ENCODE results near the gene GORAB.

Gene GORAB

GRCh38 chr1:170567214-170567613, 35.2 kb downstream of the GORAB start:
- no peak for TF ChIP-seq CTCF (IDR thresholded peaks at IDR 0.05; ENCODE audit: insufficient read depth, missing control alignments)
- no peak for FAIRE-seq

DNA sequence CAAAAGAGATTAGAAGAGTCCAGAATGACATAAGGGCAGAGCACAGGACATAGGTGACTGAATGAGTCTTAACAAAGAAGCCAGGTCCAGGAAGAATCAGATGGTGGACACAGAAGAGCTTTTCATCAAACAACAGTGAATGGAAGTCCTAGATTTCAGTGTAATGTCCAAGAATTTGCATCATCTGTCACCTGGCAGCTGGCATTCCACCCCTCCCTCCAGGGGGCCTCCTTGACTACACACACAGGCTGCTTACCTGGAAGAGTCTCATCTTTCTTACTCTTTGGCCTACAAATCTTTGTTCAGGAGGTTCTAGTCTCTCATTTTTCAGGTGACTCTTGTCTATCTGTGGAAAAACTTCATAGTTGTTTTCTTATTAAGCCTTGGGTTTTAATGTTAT, 36.2 kb downstream of the GORAB start:
- no peak for TF ChIP-seq CTCF (IDR thresholded peaks at IDR 0.05; ENCODE audit: insufficient read depth, missing control alignments)
- no peak for FAIRE-seq
- DNase-seq (ENCODE audit: insufficient read length, low spot score) = no peak

More at GRCh38 chr1:170567214-170567613, 35.2 kb downstream of the GORAB start:
- DNase-seq (ENCODE audit: insufficient read length, low spot score) = no peak

DNA sequence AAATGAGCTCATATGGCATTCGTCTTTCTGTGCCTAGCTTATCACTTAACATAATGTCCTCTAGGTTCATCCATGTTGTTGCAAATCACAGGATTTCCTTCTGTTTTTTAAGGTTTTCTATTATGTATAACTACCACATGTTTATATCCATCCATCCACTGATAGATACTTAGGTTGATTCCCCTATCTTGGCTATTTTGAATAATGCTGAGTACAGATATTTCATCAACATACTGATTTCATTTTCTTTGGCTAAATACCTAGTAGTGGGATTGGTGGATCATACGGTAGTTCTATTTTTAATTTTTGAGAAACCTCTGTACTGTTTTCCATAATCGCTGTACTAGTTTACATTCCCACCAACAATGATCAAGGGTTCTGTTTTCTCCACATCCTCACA, 45.0 kb downstream of the GORAB start:
- DNase-seq (ENCODE audit: insufficient read length, low spot score) = no peak
- no peak for TF ChIP-seq CTCF (IDR thresholded peaks at IDR 0.05; ENCODE audit: insufficient read depth, missing control alignments)
- FAIRE-seq = peak; percentile 29

- DNase-seq (ENCODE audit: insufficient read length, low spot score) (no peak), FAIRE-seq (peak; percentile 67)
- TF ChIP-seq CTCF (IDR thresholded peaks at IDR 0.05; ENCODE audit: insufficient read depth, missing control alignments) = no peak
Observed at GRCh38 chr1:170578359-170578758, 46.4 kb downstream of the GORAB start.

DNA sequence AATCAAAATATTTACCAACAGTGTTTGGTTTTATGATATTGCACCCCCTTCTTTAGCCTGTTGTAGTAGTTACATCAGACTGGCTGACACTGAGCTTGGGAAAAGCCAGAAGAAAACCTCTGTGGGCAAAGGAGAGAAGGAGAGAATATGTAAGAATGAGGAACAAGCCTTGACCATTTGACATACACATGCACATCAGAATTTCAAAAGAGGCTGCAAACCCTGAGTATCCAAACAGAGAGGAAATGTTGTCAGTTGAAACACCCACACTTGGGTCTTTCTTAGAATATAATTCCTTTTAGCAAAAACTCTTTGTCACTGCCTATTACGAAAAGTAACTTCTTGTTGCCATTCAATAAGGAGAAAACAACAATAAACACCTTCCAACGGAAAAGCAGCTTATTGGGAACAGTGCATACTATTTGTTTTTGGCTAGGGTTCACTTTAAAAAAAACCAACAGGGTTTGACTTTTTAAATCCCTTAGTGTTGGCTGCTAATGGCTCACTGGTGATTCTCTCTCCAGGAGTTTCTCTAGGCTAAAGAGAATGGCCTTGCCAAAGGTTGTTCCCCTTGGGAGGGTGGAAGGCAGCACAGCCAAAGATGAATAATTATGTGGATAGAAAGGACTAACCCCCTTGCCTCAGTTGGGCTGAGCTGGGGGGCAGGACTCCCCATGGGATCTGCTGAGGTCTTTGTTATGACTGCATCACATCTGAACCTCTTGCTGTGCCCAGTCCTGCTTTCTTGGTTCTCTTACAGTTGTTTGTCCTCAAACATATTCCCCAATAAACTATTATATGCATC, 48.9 kb downstream of the GORAB start:
- DNase-seq (ENCODE audit: insufficient read length, low spot score) (no peak), FAIRE-seq (no peak)
- TF ChIP-seq CTCF (IDR thresholded peaks at IDR 0.05; ENCODE audit: insufficient read depth, missing control alignments) = no peak

DNA sequence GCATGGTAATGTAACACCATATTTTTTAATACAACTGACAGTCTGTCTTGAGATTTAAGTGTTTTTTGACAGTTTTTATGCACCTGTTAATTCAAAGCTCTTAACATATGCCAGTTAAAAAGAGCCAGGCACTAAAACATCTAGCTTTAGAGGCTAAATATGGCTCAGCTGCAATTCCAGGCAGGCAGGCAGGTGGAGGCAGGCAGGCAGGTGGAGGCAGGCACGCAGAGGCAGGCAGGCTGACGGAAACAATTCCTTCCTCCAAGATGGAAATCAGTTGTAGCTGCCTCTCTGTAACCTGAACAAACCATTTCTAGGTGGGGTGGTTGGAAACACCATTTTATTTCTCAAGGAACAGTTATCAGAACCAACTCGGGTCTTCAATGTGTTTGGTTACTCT, 51.2 kb downstream of the GORAB start:
- no peak for TF ChIP-seq CTCF (IDR thresholded peaks at IDR 0.05; ENCODE audit: insufficient read depth, missing control alignments)
- FAIRE-seq (no peak), DNase-seq (ENCODE audit: insufficient read length, low spot score) (no peak)

Data from D721Med (cell line).